ENCODE measurements around the gene FUT7. TPM values are rescaled to one million over a fixed set of nuclear protein-coding genes. Genes with fewer than 3 reads are reported as not detected.
"Not testable (repeated sequence)": the region's sequence is repeated elsewhere in the genome, so short reads cannot be mapped to it uniquely, and the experiment has no call there.

FUT7 gene
- total RNA-seq, 2 donors from 2014 or later: 12.1 to 27.9 TPM

- ATAC-seq (replicated peaks): peak; percentile 69
- Mint-ChIP-seq H3K4me1 (peaks cover 9% of the 10 kb centered on the region), H3K27me3 (no peaks in the 10 kb centered on the region), H3K27ac (peak overlapping the region; percentile 89), H3K4me3 (peak overlapping the region; percentile 86), H3K9me3 (no peaks in the 10 kb centered on the region), H3K36me3 (ENCODE audit: low read depth) (peaks cover 26% of the 10 kb centered on the region)
These were observed 3.0 kb upstream of the FUT7 start for GRCh38 chr9:137034709-137035506.

DNA sequence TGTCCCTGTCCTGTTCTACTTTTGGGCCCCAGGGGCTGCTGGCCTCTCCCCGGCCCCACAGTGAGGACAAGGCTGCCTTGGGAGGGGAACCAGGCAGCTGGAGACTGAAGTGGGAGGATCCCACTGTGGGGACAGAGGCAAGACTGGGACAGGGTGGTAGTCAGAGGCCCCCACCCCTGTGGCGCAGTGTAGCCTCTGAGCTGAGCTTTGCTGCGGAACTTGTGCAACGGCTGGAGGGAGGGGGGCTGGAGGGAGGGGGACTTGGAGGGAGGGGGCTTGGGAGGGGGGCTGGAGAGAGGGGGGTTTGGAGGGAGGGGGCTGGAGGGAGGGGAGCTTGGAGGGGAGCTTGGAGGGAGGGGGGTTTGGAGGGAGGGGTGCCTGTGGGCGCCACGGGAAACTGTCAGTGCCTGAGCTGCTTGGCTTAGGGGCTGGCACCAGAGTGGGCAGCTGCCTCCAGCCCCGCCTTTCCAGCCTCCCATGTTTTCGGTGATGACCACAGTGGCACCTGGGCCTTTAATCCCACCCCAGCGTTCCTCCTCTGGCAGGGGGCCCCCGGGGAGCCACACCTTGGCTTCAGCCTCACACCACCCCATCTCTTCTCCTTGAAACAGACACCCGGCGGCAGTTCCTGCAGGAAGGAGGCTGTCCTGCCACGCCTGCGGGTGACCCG lies 2.3 kb upstream of the FUT7 start:
- peak overlapping the region; percentile 89 for H3K27ac Mint-ChIP-seq
- peaks cover 9% of the 10 kb centered on the region for H3K4me1 Mint-ChIP-seq
- ATAC-seq (replicated peaks): no peak

DNA sequence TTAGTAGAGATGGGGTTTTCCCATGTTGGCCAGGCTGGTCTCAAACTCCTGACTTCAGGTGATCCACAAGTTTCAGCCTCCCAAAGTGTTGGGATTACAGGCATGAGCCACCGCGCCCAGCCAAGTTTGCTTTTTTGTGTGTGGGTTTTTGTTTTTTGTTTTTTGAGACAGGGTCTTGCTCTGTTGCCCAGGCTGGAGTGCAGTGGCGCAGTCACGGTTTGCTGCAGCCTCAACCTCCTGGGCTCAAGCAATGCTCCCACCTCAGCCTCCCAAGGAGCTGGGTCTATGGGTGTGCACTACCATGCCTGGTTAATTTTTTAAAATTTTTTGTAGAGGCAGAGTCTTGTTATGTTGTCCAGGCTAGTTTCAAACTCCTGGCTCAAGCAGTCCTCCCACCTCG lies 1.6 kb upstream of the FUT7 start:
- H3K27me3 Mint-ChIP-seq; H3K27ac Mint-ChIP-seq; ATAC-seq (replicated peaks); H3K4me1 Mint-ChIP-seq; H3K9me3 Mint-ChIP-seq: not testable (repeated sequence)
- H3K36me3 Mint-ChIP-seq (ENCODE audit: low read depth): peaks cover 15% of the 10 kb centered on the region
- peak overlapping the region; percentile 86 for H3K4me3 Mint-ChIP-seq

More for the DNA sequence above, 2.3 kb upstream of the FUT7 start:
- Mint-ChIP-seq H3K36me3 (ENCODE audit: low read depth) (peaks cover 22% of the 10 kb centered on the region), H3K27me3 (no peaks in the 10 kb centered on the region), H3K4me3 (peak overlapping the region; percentile 86), H3K9me3 (no peaks in the 10 kb centered on the region)

DNA sequence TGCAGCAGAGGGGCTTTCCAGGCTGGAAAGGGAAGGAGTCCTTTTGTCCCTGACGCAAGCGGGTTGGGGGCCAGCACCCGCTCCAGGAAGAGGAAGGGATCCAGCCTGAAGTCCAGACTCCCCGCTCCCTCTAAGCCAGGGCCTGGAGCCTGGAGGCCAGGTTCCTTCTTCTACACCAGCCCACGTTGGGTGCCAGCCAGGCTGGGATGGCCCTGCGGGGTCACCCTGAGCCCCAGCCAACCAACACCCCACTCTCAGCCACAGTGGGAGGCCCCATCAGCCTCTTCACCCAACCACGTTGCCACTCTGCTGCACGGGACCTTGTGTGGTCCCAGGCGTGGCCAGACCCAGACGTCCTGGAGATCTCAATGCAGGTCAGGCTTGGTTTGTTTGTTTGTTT lies 970 bp upstream of the FUT7 start:
- Mint-ChIP-seq H3K27ac (peak overlapping the region; percentile 25), H3K4me3 (peak overlapping the region; percentile 86), H3K36me3 (ENCODE audit: low read depth) (peaks cover 9% of the 10 kb centered on the region), H3K9me3 (no peaks in the 10 kb centered on the region), H3K27me3 (no peaks in the 10 kb centered on the region), H3K4me1 (peaks cover 9% of the 10 kb centered on the region)
- no peak for ATAC-seq (replicated peaks)

DNA sequence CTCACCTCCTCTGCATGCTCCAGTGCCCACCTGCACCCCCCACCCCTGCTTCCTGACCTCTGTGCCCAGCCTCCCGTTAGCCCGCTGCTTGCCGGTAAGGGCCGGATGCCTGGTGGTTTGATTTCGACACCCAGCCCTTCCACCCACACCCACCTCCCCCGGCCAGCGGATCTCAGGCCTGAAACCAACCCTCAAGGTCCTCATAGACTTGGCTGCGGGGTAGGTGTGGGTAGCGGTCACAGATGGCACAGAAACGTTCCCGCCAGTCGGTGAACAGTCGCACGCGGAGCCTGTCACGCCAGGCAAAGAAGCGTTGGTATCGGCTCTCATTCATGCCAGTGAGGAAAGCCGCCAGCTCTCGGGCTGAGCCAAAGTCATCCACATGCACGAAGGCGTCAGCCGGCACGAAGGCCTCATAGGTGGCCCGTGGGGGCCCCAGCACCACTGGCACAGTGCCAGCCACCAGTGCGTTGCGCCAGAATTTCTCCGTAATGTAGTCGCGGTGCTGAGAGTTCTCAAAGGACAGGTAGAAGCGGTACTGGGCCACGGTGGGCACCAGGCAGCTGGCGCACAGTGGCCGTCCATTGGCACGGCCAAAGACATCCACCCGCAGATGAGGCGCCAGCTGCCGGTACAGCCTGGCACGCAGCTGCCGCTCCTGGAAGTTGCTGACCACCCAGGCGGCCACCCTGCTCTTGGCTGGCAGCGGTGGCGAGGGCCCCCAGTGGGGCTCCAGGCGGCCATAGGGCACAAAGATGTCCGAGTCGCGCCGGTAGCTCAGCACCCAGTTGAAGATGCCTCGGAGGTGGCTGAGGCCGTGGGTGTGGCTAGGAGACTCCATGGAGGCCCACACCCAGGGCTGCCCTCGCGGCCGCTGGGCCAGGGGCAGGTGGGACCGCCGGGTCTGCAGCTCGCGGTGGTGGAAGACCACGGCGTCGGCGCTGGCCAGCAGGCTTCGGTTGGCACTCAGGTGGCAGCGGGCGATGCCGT lies 1.1 kb downstream of the FUT7 start:
- peak; percentile 8 for ATAC-seq (replicated peaks)
- Mint-ChIP-seq H3K27me3 (no peaks in the 10 kb centered on the region), H3K36me3 (ENCODE audit: low read depth) (peaks cover 8% of the 10 kb centered on the region), H3K9me3 (no peaks in the 10 kb centered on the region), H3K4me3 (peak overlapping the region; percentile 86), H3K27ac (peak overlapping the region; percentile 92), H3K4me1 (peaks cover 9% of the 10 kb centered on the region)

DNA sequence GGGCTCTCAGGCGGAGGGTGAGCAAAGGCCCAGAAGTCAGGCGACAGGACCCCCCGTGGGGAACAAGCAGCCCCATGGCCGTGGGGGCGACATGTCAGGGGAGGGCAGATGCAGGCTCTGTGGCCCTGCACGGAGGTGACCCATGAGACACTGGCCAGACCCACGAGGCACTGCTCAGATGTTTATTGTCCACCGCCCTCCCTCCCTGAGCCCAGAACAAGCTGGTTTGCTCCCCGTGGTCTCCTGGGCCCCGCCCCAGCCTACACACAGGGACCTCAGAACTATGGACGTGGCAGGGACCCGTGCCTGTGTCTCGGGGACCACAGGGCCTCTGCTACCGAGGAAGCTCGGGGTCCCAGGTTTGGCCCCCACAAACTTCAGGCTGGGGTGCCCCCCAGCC lies 1.9 kb downstream of the FUT7 start:
- Mint-ChIP-seq H3K4me1 (peaks cover 9% of the 10 kb centered on the region), H3K9me3 (no peaks in the 10 kb centered on the region), H3K36me3 (ENCODE audit: low read depth) (peaks cover 8% of the 10 kb centered on the region), H3K27ac (peak overlapping the region; percentile 92), H3K27me3 (no peaks in the 10 kb centered on the region), H3K4me3 (peak overlapping the region; percentile 86)
- ATAC-seq (replicated peaks): no peak

GRCh38 chr9:137029058-137029936 lies 2.6 kb downstream of the FUT7 start:
- Mint-ChIP-seq H3K27me3 (no peaks in the 10 kb centered on the region), H3K36me3 (ENCODE audit: low read depth) (peaks cover 8% of the 10 kb centered on the region), H3K27ac (peak overlapping the region; percentile 66), H3K4me1 (peaks cover 5% of the 10 kb centered on the region), H3K4me3 (peak overlapping the region; percentile 86), H3K9me3 (no peaks in the 10 kb centered on the region)
- peak; percentile 60 for ATAC-seq (replicated peaks)

GRCh38 chr9:137028263-137029057 lies 3.4 kb downstream of the FUT7 start:
- peak; percentile 41 for ATAC-seq (replicated peaks)
- Mint-ChIP-seq H3K9me3 (no peaks in the 10 kb centered on the region), H3K27ac (peak overlapping the region; percentile 66), H3K36me3 (ENCODE audit: low read depth) (peaks cover 8% of the 10 kb centered on the region), H3K4me1 (peaks cover 5% of the 10 kb centered on the region), H3K27me3 (no peaks in the 10 kb centered on the region), H3K4me3 (peak overlapping the region; percentile 86)

- H3K27me3 Mint-ChIP-seq: no peaks in the 10 kb centered on the region
- peak within 1 kb of the TSS; percentile 66 for H3K27ac Mint-ChIP-seq
- peaks cover 5% of the 10 kb centered on the region for H3K4me1 Mint-ChIP-seq
- H3K4me3 Mint-ChIP-seq: peak within 1 kb of the TSS; percentile 86
- ATAC-seq (replicated peaks): no peak
- H3K9me3 Mint-ChIP-seq: no peaks in the 10 kb centered on the region
- H3K36me3 Mint-ChIP-seq (ENCODE audit: low read depth): peaks cover 8% of the 10 kb centered on the region
These were observed 4.3 kb downstream of the FUT7 start, which contains the start of gene ABCA2 for GRCh38 chr9:137027369-137028262. Gene ABCA2, minus strand, starts transcription at chr9:137028237. Its CDS starts 97 bp downstream, at chr9:137028140.

DNA sequence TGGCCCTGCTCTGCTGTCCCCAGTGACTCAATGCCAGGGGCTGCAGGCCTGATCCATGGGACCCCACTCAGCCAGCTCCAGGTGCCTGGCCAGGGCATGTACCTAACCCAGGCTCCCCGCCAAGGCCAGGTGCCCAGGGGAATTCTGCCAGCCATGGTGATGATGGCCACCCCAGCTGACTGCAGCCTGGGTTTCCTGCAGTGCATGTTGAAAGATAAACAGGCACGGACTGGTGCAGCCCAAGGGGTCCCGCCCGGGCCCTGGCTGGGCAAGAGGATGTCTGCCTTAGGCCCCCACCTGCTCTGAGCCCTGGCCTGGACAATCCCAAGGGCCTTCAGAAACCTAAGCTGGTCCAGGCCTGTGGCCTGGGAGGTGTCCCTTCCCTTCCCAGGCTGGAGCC lies 5.1 kb downstream of the FUT7 start:
- no peak overlapping the region for H3K27ac Mint-ChIP-seq
- no peaks in the 10 kb centered on the region for H3K27me3 Mint-ChIP-seq
- peaks cover 8% of the 10 kb centered on the region for H3K36me3 Mint-ChIP-seq (ENCODE audit: low read depth)
- H3K9me3 Mint-ChIP-seq: no peaks in the 10 kb centered on the region
- ATAC-seq (replicated peaks): no peak
- H3K4me1 Mint-ChIP-seq: peaks cover 5% of the 10 kb centered on the region
- H3K4me3 Mint-ChIP-seq: peak overlapping the region; percentile 75

GRCh38 chr9:137026384-137026783 lies 5.5 kb downstream of the FUT7 start:
- no peaks in the 10 kb centered on the region for H3K9me3 Mint-ChIP-seq
- peaks cover 8% of the 10 kb centered on the region for H3K36me3 Mint-ChIP-seq (ENCODE audit: low read depth)
- ATAC-seq (replicated peaks): no peak
- no peak overlapping the region for H3K27ac Mint-ChIP-seq
- no peaks in the 10 kb centered on the region for H3K27me3 Mint-ChIP-seq
- H3K4me1 Mint-ChIP-seq: peaks cover 5% of the 10 kb centered on the region
- H3K4me3 Mint-ChIP-seq: peak overlapping the region; percentile 75

DNA sequence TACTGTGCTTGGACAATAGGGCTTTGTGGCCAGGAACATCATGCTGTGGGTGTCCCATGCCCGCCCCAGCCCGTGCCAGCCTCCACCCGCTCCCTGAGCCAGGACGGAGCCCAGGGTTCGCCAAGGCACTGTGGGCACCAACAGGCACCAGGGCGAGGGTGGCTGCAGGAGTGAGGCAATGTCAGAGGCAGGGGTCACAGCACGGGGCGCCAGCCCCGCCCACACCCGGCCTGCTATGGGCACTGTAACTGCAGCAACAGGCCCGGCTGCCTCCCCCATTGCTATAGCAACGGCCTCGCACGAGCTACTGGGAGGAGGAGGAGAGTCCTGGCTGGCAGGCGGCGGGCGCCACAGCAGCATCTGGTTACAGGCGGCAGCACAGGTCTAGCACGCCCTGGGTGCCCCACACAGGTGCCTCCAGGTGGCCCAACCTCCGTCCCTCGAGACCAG lies 6.3 kb downstream of the FUT7 start:
- Mint-ChIP-seq H3K4me3 (no peak overlapping the region), H3K27me3 (no peaks in the 10 kb centered on the region), H3K4me1 (peaks cover under 1% of the 10 kb centered on the region), H3K36me3 (ENCODE audit: low read depth) (peaks cover 2% of the 10 kb centered on the region), H3K27ac (no peak overlapping the region), H3K9me3 (no peaks in the 10 kb centered on the region)
- ATAC-seq (replicated peaks): no peak
